HG03457 (cell line): ENCODE measurements around the gene MRPL17.
"Not testable (repeated sequence)": the region's sequence is repeated elsewhere in the genome, so short reads cannot be mapped to it uniquely, and the experiment has no call there.

Source experiments
- ATAC-seq: cut with Tn5 transposase; IDR thresholded peaks from one replicate; pipeline ENCODE4 v1.9.1; 2021; ENCODE audit warnings: moderate number of reproducible peaks; ENCODE audit not compliant: unreplicated experiment

MRPL17 gene

DNA sequence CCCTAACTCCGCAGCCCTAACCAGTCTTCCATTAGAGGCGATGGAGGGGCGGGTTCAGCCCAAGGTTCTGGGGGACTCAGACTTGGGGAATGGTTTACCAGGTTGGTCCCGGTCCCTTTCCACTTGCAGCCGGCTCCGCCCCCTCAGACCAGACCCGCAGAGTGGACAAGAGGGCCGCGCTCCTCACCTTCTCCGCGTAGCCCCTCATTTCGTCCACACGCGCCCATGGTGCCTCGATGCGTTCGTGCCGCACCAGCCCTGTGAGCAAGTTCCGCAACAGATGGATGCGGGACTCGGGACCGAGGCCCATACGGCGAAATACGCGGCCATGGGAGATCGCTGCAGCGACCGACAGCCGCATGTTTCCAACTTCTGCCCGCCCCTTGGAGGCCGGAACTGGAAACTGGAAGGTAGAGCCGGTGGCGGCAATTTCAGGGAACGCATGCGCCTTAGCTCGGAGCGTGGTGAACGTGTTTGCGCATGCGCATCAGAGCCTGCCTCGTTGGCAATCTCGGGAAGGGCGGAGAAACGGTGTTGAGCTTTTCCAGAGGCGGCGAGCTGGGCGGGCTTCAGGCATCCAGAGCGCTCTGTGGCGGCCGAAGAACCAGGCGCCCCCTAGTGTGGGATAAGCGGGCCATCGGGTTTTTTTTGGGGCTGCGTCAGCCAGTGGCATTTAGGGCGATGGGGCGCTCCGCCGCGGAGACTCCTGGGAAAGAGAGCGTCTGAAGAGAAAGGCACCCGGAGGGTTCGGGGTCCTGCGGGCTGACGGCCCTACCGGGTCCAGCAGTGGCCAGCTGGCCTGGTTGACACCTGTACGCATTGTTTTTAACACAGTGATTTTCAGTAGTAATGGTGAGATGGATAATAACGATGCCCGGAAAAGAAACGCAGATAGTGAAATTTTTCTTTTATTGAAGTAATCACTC is at the start of gene MRPL17:
Gene MRPL17 (minus strand): TSS at position 405 of the 926 bp plus-strand sequence. CDS start 44 bp downstream, at position 361.
- peak; percentile 85 for ATAC-seq

- ATAC-seq = no peak
Observed at GRCh38 chr11:6727971-6728760, 45.0 kb upstream of the MRPL17 start.

DNA sequence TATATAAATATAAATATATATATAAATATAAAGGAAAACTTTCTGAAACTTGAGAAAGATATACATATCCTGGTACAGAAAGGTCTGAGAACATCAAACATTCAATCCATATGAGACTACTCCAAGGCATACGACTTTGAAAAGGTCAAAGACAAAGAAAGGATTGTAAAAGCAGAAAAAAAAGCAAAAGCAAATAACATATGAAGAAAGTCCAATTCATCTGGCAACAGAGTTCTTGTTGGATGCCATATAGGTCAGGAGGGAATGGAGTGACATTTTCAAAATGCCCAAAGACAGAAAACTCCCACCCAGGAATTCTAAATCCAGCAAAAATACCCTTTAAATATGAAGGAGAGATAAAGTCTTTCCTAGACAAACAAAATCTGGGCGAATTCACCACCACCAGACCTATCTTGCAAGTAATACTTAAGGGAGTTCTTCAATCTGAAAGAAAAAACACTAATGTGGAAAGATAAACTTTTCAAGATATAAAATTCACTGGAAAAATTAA is 42.3 kb upstream of the MRPL17 start:
- ATAC-seq = no peak

GRCh38 chr11:6724013-6724412 is 40.9 kb upstream of the MRPL17 start:
- ATAC-seq = no peak

GRCh38 chr11:6721343-6721742 is 38.2 kb upstream of the MRPL17 start:
- ATAC-seq = no peak

DNA sequence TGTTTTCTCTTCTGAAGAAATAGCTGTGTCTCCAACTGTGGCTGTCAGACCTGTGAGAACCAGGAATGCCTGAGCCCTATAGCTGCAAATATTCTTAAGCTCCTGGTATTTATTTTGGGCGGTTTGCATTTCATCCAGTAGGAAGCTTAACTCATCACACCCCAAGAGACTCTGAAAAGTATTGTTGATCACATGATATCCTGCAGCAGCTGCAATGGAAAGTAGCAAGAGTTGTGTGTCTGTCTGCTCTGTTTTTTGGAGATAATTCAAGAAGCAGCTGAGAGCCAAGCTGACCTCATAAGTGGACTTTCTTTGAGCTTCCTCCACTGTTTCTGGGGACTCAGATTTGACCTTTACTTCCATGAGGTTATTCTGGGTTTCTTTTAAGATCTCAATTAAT is 36.4 kb upstream of the MRPL17 start:
- no peak for ATAC-seq

DNA sequence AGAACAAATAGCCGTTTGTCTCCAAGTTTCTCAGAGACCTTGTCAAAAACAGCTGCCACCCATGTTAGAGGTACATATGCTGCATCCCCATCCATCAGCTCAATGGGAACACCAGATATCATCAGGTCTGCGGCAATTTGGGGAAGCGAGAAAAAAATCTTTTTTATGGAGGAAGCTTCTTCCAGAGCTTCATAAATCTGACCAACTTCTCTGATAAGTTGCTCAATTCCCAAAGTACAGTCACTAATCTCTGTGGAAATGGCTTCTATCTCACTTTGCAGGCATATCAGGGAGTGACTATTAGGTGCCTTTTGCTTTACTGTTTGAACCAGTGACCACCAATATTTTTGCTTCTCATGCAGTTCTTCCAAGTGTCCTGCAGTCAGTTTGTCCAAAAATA is 34.3 kb upstream of the MRPL17 start:
- no peak for ATAC-seq

DNA sequence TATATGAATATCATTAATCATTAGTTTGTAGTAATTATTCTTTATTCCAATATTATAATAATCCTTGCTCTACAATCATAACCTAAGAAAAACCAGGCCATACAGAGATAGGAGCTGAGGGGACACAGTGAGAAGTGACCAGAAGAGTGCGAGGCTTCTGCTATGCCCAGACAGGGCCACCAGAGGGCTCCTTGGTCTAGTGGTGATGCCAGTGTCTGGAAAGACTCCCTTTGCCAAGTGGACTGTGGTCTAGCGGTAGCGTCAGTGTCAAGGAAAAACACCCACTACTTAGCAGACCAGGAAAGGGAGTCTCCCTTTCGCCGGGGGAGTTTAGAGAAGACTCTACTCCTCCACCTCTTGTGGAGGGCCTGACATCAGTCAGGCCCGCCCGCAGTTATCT is 28.4 kb upstream of the MRPL17 start:
- ATAC-seq = not testable (repeated sequence)

DNA sequence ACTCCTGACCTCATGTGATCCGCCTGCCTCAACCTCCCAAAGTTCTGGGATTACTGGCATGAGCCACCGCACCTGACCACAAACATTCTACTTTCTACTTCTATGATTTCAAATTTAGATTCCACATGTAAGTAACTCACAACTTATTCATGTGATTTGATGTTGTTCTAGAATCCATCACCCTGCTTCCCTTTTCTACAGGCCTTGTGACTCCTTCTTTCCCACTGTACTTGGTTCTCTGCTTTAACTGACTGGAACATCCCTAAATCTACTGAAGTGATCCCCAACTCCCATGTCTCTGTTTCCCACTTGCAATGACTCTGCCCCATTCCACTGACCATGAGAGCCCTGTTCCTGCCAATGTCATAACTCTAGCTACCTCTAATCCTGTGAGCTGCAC is 25.7 kb upstream of the MRPL17 start:
- no peak for ATAC-seq

- no peak for ATAC-seq
Observed at GRCh38 chr11:6705905-6706535, 22.9 kb upstream of the MRPL17 start.

- no peak for ATAC-seq
Observed at GRCh38 chr11:6703247-6704063, 20.3 kb upstream of the MRPL17 start.

DNA sequence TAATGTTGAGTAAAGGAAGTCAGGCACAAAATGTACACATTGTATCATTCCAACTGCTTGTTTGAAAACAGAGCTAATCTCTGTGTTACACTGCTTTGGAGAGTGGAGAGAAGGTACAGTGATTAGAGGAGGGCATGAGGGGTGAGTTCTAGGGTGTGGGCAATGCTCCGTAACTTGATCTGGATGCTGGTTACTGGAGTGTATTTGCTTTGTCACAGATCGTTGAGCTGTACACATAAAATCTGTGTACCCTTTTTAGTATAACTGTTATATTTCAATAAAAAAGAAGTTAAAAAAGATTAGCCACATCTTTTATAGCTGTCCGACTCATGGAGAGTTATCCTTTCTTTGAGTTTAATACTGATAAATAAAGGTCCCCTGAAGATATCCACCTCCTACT is 18.8 kb upstream of the MRPL17 start:
- ATAC-seq = not testable (repeated sequence)

- no peak for ATAC-seq
Observed at GRCh38 chr11:6695377-6695776, 12.2 kb upstream of the MRPL17 start.

DNA sequence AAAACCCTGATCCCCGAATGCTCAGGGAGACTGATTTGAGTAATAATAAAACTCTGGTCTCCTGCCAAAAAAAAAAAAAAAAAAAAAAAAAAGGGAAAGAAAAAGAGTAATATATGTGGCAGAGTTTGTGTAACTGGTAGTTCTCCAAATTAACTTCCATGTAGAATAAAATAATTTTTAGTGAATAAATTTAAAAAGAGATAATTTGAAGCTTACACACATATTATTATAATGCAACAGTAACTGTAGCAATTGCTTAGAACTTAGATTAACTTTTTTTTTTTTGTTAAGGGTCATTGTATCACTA is 11.0 kb upstream of the MRPL17 start:
- no peak for ATAC-seq

DNA sequence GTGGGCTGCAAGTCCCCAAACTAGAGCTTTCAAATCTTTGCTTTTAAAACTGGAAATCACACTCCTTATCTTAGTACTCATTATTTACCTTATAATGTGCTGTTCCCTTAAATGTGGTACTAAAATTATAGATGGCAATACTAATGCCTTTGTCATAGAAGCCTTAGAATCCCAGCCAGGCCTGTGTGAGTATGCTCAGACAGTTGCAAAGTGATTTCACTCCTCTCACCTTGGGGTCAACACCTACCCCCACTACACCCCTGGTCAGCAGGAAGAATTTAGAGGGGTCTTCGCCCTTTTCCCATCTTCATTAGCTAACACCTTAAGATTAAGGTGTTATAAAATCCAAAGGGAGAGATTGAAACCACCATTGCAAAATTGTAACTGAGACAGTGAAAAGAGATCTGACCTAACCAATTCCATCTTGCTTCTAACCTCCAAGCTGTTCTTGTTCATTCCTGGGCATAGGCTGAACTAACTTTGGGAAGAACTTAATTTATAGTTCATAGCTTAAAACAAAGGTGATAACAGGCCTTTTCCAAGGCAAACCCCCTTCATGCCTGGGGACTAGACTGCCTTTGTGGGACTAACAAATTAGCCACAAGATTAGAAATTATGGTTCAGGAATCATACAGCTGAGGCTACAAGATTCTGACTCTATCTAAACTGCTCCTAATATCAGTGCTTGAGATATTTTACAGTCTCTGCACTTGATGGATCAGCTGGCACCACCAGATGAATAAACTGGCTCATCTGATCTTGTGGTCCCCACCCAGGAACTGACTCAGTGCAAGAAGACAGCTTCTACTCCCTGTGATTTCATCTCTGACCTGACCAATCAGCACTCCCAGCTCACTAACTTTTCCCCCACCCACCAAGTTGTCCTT is 10.4 kb upstream of the MRPL17 start:
- no peak for ATAC-seq

DNA sequence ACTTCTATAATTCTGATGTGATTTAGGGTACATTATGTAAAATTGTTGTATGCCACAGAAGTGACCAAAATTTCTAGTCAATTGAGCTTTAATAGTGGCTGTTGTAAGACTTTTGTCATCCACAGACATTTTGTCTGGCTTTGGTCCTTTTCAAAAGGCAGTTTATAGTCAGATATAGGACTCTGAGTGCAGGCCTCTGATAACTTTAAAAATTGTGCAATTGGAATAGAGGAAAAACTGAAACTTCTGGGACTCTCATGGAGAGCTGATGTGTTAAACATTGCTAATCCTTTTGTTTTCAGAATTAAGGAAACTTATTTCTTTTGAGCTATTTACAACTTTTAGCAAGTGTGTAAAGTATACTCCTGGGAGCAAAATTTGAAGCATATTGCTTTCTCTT is 9.0 kb upstream of the MRPL17 start:
- no peak for ATAC-seq

- ATAC-seq = not testable (repeated sequence)
Observed at GRCh38 chr11:6690431-6691132, 7.4 kb upstream of the MRPL17 start.

DNA sequence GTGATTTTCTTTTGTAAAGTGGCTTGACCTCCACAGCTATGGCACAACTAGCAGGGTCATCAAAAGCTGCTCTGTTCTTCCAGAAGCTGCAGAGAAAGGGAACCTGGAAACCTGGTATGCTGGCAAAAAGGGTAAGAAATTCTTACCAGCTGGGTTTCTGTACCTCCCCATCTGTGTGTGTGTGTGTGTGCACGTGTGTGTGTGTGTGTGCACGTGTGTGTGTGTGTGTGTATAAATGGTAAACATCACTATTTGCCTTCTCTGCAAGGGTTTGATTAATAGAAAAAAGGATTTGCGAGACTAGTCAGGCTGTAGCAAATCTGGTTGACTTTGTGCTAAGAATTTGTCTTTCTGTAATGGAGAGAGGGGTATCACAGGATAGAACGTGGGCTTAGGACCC is 4.7 kb upstream of the MRPL17 start:
- no peak for ATAC-seq

- ATAC-seq = no peak
Observed at GRCh38 chr11:6686006-6686405, 2.9 kb upstream of the MRPL17 start.
